HG03095 (cell line): ENCODE measurements around the gene BRD9.
"Not testable (repeated sequence)": the region's sequence is repeated elsewhere in the genome, so short reads cannot be mapped to it uniquely, and the experiment has no call there.

Experiments
- ATAC-seq: cut with Tn5 transposase; IDR thresholded peaks from one replicate; pipeline ENCODE4 v1.9.1; 2021; ENCODE audit warnings: moderate library complexity; ENCODE audit not compliant: unreplicated experiment

Gene BRD9

DNA sequence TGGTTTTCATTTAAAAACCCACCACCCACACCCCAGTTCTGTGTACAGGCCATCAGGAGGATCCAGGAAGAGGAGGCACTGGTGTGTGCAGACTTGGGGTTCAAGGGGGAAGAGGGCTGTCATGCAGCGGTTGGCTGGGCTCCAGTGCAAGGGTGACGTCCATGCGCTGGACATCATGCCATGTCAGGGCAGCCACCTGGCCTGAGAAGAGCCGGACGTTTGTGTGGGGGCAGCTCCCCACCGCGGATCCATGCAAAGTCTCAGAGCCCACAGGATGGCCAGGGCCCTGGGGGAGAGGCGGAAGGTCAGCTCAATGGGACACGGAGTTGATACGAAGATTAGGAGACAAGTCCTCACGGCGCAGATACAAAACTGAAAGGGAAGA lies 11.1 kb downstream of the BRD9 start:
- ATAC-seq, result no peak

DNA sequence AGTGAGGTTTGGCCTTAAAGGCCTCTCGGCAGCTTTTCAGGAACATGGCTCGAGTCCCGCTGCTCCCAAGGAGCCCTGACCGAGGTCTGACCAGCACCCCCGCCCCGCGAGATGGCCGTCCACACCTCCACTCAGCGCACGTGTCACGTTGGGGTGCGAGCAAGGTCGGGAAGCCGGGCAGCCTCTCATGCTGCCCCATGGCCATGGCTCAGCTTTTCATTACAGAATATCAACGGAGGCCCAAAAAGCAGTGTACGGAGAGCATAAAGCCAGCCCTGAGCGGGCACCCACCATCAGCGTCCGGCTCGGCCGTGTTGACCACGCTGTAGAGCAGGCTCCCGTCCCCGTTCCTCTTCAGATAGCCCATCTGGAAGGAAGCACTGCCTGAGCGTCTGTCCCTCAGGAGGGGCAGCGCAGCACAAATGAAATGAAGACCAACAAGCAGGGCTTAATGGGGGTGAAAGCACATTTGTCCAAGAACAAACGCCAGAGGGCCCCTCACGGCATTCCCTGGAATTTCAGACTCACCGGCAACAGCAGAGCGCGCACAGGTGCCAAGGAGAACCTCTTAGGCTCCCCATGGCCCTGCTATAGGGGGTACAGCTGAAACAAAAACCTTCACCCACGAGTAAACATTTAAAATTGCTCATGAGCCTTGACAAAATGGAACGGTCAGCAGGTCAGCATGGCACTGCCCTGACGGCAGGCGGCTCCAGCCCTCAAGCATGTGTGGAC lies 11.6 kb downstream of the BRD9 start:
- no peak for ATAC-seq

DNA sequence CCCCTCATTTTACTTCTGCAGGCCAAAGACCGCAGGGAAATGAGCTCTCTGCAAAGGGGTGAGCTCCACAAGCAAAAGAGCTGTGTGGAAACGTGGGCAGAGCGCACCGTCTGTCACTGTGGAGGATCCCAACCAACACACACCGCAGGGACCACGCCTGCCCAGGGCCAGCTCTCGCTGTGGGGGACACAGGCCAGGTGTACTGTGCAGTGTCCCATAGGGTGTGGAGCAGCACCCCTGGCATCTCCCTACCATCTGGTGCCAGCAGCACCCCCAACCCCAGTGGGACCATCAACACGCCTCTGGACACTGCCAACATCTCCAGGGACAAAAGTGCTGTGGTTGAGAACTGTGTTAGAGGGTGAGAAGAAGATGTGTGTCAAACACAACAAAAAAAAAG lies 13.9 kb downstream of the BRD9 start:
- not testable (repeated sequence) for ATAC-seq

DNA sequence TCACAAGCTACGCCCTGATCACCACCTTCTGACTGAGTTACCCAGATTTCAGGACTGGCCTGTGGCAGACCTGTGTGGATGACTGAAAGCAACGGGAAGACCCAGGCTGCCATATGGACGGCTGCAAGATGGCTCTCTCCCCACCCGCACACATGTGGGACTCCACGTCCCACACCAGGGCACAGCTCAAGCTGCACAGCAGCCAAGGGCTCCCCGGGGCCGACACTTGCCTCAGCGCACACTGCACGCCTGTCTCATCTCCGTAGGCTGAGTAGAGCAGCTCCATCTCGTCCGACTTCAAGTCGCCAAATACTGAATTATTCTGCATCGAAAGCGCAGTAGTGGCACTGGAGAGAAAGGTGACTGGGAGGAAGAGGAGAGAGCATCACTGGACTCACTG lies 14.5 kb downstream of the BRD9 start:
- ATAC-seq, result no peak

DNA sequence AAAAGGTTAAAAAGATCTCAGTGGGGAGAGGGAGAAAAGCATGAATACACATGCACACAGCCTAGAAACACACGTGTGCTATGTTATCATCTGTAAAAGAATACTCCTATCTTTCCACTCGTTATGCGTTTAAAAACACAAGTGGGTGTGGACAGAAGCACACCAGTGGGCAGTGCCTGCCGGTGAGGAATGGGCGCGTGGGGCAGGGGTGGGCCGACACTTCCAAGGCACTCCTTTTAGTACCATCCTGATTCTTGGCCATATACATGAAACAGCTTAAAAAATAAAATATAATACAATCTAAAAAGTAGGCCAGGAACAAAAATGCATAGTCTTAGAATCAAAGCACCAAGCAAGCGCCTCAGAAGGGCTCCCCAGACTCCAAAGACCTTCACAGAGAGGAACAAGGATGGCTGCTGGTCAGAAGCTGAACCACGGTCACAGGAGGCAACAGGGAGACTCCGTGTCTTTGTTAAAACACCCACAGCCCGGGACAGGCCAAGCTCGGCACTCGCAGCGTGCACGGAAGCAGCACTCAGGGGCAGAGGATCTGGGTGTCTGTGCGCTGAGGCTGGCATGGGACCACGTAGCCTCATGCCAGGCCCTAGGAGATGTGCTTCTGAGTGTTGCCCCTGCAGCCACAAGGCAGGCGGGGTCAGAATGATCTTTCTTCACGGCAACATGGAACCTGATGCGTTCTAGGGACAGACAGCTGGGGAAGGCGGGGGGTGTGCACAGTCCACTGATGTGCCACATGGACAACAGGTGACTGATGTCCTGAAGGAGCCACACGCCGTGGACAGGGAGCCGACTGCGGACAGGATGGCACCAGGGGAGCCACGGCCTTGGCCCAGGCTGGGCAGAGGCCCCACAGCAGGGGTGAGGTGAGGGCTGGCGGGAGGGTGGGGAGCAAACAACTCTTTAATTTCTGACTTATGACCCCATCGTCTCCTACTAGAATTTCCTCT lies 15.9 kb downstream of the BRD9 start:
- ATAC-seq, result no peak

DNA sequence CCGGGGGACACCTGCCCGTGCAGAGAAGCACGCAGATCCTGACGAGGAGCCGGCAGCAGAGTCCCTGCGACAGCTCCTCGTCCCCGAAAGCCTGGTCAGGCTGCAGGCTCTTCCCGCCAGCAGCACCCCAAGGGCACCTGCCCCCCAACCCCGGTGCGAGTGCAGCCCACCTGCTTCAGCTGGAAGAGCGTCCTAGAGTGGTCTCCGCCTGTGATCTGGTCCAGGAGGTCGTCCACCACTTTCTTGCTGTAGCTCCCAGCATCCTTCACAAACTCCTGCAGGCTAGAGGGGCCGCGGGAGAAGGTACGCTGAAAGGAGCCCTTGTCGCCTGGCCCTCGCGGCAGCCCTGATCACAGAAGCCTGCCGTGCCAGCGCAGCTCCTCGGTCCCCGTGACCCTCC lies 16.7 kb downstream of the BRD9 start:
- ATAC-seq, result no peak

DNA sequence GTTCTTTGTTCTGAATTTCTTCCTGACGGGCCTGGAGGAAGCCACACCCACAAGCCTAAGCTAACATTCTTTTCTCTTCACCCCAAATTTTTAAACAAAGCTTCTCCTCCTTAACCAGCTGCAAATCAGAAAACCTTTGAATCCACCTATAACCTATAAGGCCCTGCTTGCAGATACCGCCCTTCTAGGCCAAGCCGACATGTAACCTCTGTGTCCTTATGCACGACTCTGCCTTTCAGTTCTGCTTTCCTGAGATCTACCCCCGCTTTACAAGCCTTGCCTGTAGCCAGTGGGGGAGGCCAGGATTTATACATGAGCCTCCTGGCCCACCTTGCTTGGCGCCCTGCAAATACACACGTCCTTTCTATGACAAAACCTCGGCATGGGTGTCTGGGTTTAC lies 19.3 kb downstream of the BRD9 start:
- ATAC-seq, result no peak

DNA sequence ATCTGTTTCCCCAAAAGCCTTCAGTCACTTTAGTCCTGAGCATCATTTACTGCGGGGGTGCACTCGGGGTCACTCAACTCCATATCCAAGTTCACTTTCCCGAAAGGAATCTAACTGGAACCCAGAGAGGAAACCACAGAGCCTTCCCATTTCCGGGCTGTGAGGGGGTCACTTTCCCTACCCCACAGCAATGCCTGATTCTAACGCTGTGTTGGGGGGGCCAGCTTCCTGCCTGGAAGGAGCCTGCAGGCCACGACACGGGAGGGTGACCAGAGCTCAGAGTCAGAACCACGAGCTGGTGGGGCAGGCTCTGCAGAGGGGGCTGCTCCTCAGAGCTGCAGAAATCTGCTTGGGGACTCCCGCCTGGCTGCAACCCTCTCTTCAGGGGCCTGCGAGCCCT lies 20.3 kb downstream of the BRD9 start:
- ATAC-seq, result no peak

DNA sequence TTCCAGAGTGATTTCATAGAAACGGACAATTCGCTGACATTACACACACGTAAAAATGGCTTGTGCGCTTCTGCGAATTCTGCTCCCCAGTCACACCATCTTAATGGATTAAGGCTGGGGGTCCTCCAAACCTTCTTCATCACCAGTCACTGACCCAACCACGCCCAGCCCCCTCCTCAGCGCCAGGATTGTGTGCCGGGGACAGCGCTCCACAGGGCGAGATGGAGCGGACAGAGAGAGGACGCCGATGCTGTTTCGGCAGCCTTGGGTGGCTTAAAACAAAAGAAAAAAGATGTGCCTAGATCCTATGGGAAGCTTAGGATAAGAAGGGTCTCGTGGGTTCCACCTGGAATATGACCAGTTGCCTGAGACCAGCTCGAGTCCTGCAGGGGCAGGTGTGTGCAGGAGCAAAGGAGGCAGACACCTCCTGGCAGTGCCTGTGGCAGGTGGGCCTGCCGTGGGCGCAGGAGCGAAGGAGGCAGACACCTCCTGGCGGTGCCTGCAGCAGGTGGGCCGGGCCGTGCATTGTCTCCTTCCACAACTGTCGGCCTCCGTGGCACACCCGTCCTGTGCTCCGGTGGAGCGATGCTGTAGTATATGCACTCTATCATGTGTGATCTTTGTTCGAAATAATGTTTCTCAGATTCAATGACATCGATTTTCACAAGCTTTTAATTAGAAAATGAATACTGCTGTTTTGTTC lies 20.9 kb downstream of the BRD9 start:
- no peak for ATAC-seq

DNA sequence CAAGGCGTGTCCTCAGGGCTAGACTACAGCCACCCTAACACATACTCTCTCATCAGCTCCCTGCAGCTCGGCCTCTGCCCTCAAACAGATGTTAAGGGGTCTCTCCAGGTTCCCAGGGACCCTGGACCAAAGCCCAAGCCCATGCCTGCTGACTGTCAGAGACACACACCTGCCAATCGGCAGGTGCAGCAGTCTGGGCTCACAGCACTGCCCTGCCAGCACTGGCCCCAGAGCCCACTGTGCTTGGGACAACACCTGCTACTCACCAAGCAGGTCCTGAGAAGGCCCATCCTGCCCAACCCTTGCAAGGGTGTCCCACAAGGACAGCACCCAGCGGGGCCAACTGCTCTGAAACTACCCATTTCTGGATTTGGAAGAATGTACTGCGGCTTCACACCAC lies 21.6 kb downstream of the BRD9 start:
- no peak for ATAC-seq

DNA sequence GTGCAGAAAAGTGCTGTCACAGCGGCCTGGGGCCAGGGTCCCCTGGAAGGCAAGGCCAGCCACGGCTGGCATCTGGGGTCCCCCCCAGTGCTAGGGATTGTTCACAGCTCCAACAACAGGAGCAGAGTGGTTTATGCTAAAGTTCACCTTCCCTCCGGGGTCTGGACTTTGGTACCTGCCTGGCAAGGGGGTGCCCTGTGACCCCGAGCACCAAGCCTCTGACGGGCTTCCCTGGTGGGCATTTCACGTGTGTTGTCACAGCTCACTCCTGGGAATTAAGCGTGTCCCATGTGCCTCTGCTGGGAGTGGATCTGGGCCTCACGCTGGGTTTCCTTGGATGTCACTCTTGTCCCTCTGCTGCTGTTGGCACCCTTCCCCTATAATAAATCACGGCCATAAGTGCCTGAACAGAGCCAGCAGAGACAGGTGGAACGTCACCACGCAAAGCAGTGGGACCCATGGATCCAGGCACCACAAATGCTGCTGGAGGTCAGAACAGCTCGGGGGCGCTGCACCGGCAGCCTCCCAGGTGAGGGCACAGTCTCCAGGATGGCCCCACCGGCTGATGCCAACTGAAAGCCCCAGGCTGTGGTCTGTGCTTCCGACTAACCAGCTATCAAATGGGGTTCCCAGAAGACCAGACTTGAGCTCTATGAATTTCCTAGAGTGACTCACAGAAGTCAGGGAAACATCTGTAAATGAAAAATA lies 24.0 kb downstream of the BRD9 start:
- ATAC-seq, result no peak

DNA sequence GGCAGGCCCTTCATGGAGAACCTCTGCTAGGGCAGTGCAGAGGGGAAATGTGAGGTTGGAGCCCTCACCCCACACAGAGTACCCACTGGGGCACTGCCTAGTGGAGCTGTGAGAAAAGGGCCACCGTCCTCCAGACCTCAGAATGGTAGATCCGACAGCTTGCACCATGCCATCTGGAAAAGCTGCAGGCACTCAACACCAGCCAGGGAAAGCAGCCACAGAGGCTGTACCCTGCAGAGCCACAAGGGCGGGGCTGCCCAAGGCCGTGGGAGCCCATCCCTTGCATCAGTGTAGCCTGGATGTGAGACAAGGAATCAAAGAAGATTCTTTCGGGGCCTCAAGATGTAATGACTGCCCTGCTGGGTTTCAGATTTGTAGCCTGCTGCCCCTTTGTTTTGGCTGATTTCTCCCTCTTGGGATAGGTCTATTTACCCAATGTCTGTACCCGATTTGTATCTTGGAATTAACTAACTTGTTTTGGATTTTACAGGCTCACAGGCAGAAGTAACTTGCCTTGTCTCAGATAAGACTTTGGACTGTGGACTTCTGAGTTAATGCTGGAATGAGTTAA lies 25.2 kb downstream of the BRD9 start:
- ATAC-seq, result no peak

DNA sequence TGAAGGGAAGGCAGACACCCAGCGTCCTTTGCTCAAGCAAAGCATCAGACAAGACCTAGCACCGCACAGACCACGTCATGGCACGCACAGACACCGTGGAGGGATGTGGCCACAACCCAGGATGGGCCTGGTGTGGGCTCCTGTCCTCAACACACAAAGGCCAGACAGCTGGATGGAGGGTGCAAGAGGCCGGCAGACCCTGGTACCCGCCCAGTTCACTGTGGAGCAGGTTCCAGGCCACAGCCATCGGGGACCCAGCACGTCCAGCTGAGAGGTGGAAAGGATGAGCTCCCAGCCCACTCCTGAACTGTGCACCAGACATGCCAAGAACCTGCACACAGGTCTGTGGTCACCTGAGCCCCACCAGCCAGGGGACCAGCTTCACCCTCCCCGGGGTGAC lies 26.8 kb downstream of the BRD9 start:
- no peak for ATAC-seq

DNA sequence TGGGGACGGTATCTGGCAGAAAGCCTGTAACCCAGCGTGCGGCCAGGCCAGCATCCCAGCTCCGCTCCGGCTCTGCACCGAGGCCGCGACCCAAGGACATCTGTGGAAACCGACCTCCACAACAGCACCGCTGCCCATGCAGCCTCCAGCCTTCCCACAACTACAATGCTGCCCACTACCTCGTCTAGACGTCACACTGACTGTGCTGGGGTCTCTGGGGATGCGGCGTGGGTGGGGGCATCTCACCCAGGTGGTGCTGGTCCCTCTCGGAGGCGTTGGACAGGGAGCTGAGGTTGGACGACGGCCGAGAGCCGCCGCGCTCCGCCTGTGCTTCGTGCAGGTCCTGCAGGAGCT lies 27.5 kb downstream of the BRD9 start:
- ATAC-seq, result no peak

DNA sequence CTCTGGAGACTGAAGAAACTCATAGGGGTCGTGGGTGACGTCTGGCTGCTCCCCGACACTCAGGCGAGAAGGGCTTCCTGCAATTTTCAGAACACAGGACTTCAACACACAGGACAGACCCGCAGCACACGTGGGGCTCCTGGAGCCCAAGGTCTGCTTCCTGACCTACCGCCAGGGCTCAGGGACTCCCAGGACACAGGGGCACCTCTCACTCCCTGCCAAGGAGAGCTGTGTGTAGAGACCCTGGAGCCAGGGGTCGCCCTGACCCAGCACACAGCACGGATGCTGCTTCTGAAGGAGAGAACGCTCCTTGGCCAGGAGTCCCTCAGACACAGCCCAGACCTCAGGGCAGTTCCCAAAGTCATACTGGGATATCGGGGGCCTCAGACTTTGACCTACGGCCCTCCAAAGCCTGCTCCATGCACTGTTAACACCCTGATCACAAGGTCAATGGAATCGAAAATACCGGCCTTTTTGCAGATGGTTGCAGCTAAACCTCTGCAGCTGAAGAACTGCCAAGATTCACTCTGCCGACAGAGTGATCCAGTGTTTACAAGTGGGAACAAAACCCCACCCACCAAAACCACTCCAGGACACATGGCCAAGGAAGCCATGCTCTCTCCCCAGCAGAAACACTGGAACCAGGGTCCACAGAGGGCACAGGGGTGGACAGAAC lies 28.0 kb downstream of the BRD9 start:
- no peak for ATAC-seq

DNA sequence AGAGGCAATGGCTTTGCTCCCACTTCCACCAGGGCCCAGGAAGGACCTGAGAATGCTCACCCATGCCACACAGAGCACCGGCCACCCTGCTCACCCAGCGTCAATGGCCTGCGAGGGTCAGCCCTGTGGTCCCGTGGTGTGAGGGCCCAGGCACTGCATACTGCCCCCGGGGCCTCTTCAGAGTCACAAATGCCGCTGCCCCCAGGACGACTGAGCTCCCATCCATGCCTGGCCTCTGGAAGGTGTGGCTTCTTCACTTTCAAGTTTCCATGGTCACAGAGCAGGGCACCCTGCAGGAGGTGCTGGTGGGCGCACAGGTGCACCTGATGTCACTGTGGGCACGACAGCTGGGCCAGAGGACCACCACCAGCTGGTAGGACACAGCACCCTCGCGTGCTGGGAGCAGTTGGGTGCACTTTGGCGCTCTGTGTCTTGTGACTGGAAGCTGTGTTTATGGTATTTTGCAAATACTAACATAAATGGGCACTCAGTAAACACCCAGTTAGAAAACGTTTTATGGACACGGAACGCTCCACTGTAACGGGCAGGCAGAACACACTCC lies 29.3 kb downstream of the BRD9 start:
- no peak for ATAC-seq

DNA sequence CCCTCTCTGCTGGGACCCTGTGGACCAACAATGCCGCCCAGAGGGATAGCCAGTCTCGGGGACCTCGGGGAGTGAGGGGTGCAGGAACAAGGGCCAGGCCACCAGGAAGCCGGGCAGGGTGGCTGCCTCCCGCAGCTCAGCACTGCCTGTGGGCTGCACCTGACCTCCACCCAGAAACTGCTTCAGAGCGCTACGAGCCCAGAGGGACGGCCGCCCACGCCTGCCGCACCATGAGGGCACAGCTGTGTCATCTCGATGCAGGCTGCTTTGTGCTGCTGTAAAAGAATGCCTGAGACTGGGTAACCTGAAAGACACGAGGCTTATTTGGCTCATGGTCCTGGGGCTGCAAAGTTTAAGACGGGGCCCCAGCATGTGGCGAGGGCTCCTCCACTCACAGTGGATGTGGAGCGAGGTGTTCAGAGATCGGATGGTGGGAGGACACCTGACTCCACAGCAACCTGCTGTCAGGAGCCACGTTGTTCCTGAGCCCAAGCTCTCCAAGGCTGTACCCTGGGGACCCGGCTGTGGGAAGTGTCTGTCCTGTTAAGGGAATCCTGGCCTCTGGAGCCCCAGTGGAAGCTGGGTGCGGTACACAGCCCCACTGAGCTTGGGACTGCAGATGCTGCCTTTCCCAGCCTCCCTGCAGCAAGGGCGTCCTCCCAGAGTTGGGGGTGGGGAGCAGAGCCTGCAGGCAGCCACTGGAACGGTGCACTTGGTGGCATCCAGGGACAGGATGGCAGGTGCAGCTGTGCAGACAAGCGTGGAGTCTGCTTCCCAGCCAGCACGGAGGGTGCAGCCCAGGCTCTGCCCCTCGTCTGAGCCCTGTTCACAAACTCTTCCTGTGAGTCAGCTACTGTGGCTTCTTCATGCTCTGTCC lies 30.0 kb downstream of the BRD9 start:
- ATAC-seq, result no peak

DNA sequence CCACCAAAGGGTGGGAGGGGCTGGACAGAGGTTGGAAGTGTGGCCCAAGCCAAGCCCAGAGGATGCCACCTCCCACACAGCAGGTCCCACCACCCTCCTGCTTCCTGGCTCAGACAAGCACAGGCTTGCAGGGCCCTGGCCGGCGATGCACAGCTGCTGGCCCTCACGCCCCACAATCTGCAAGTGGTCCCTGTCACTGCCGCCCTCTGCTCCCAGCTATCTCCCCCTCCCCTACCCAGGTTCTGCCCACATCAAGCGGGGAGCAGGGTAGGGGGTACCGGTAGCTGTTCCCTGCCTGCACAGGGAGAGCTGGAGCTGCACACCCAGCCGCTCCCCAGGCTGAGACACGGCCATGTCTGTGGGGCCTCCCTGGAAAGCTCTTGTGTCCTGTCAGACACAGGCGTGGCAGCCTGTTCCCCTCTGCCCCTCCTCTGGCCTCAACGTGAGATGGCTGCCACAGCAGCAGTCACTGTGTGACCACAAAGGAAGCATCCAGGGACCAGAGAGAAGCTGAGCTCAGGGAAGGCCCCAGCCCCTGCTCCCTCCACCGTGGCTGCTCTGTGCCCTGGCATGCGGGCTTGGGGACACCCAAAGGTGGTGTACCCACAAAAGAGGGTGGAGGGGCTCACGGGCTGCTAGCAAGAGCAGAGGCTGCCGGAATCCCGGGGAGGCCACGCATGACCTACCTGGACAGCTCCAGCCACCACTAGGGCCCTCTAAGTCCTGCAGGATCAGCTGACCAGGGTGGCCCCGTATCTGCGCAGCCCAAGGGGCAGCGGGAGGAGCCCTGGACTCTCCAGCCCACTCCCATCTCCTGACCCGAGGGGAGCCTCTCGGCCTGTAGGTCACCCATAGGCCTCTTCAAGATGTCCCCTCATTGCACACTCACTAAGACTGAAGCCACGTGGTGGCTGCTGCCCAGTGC lies 30.9 kb downstream of the BRD9 start:
- no peak for ATAC-seq
